Left lung (tissue), 10 donors: ENCODE measurements around the gene EVL. TPM values are rescaled to one million over a fixed set of nuclear protein-coding genes. Genes with fewer than 3 reads are reported as not detected.
"Not testable (repeated sequence)": the region's sequence is repeated elsewhere in the genome, so short reads cannot be mapped to it uniquely, and the experiment has no call there.

Experiments used
- ATAC-seq: fragments of 200-7000 bp; cut with Tn5 transposase; one replicate; pipeline ENCODE4 v1.9.1; 2020; ENCODE audit warnings: moderate library complexity
- DNase-seq, 4 donors: peaks; one replicate each; pipeline ENCODE4 v3.0.0-alpha.2; 2013 to 2020
- H3K27ac ChIP-seq, 2 donors: fragments of 200-600 bp; sonication (generic) in 1 of 2; one replicate each; pipeline versions ENCODE4 v1.5.0 to v1.8.0; 2020 to 2021
- H3K27me3 ChIP-seq, 2 donors: fragments of 200-600 bp; sonication (generic) in 1 of 2; one replicate each; pipeline versions ENCODE4 v1.5.0 to v1.8.0; 2020 to 2021
- H3K36me3 ChIP-seq, 2 donors: fragments of 200-600 bp; sonication (generic) in 1 of 2; one replicate each; pipeline versions ENCODE4 v1.5.0 to v1.8.0; 2020 to 2021
- H3K4me1 ChIP-seq, 2 donors: fragments of 200-600 bp; one replicate each; pipeline ENCODE4 v1.8.0; 2021
- H3K4me3 ChIP-seq, 2 donors: fragments of 200-600 bp; sonication (generic) in 1 of 2; one replicate each; pipeline versions ENCODE4 v1.5.0 to v1.8.0; 2020 to 2021; ENCODE audit warnings: mild to moderate bottlenecking in 1 of 2
- H3K9me3 ChIP-seq, 2 donors: fragments of 200-600 bp; sonication (generic) in 1 of 2; one replicate each; pipeline versions ENCODE4 v1.5.0 to v1.8.0; 2020 to 2021
- CTCF ChIP-seq, 2 donors: fragments of 200-600 bp; sonication (generic) in 1 of 2; IDR thresholded peaks; one replicate each; pipeline versions ENCODE4 v1.5.0 to v1.8.0; 2021; ENCODE audit warnings: antibody characterized with exemption in 2 of 2
- intact Hi-C, 2 donors: fragments of 100-400 bp; cut with DNase I; formaldehyde crosslinking; loops; one replicate each; pipeline versions ENCODE4 v1.11.2 to v1.14.2; 2022
- polyA plus RNA-seq, 6 donors: library from polyadenylated mRNA; unstranded; fragments of 120-200 nt; gene quantifications; one replicate each; pipeline ENCODE4 v1.2.1, GENCODE V29; 2013; ENCODE audit not compliant: insufficient read length in 6 of 6
- total RNA-seq, 2 donors: library from RNA; stranded (reverse); fragmentation: NEBNext Ultra II Directional; extraction: Animal tissue kit (Norgen Biotek cat#: 25700); gene quantifications; one replicate each; pipeline ENCODE4 v1.2.1, GENCODE V29; 2021
- donor health status: DM: no; HTN: yes; CAD: no.
- donor health status: DM: no; HTN: no; CAD: no.

Gene EVL
- total and polyA plus RNA-seq, 8 donors: 60.2 to 264 (median 197) TPM

DNA sequence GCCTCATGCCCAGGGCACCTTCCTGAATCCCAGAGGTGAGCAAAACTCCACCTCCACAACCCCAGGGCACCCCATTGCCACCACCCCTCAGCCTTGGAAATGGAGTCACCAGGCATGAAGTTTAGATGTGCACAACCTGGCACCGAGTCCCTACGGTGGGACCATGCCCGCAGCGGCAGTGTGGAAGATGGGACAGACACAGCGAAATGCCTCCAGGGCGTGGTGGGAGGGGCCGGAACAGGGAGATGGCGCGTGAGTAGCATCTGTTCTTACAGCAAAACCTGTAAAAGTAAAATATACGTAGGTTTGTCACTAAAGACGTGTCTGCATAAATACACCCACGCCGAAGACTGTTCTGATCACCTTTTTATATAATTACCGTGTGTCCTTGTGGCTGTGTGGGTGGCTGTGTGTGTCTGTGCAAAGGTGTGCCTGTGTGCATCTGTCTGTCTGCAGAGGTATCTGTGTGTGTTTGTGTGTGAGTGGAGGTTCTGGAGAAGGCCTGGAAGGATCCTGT lies 111.6 kb downstream of the EVL start:
- Histone ChIP-seq H3K4me3 (no peak overlapping the region), H3K9me3 (no peaks in the 10 kb centered on the region), H3K27me3 (no peaks in the 10 kb centered on the region), H3K27ac (no peak overlapping the region), H3K4me1 (no peaks in the 10 kb centered on the region), H3K36me3 (no peaks in the 10 kb centered on the region)
- DNase-seq: peak in 1 of 4 donors; percentile 66
- TF ChIP-seq CTCF (IDR thresholded peaks at IDR 0.05): no peak
- no peak for ATAC-seq
- intact Hi-C loops: no loop called here

DNA sequence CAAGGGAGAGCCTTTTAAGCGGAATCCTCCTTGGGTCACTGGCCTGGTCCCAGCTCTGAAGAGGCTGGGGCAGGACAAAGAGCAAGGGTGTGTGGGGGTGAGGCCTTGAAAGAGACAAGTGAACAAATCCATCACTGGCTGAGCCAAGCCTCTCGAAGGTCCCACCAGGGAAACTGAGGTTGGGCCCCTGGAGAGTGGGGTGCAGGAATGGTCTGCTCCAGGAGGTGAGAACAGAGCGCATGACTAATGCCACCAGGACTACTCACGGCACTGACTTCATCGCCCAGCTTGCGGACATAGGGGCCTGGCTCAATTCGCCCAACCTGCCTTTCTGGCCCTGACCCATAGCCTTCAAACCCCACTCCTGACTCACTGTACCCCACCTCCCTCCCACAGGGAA lies 113.5 kb downstream of the EVL start:
- intact Hi-C loops: no loop called here
- DNase-seq (peak in 1 of 4 donors; percentile 45), ATAC-seq (no peak)
- H3K9me3 ChIP-seq: no peaks in the 10 kb centered on the region
- H3K36me3 ChIP-seq: no peaks in the 10 kb centered on the region
- H3K27ac ChIP-seq: no peak overlapping the region
- TF ChIP-seq CTCF (IDR thresholded peaks at IDR 0.05): no peak
- H3K27me3 ChIP-seq: no peaks in the 10 kb centered on the region
- H3K4me1 ChIP-seq: no peaks in the 10 kb centered on the region
- no peak overlapping the region for H3K4me3 ChIP-seq

DNA sequence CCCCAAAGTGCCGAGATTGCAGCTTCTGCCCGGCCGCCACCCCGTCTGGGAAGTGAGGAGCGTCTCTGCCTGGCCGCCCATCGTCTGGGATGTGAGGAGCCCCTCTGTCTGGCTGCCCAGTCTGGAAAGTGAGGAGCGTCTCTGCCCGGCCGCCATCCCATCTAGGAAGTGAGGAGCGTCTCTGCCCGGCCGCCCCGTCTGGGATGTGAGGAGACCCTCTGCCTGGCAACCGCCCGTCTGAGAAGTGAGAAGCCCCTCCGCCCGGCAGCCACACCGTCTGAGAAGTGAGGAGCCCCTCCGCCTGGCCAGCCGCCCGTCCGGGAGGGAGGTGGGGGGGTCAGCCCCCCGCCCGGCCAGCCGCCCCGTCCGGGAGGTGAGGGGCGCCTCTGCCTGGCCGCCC lies 115.4 kb downstream of the EVL start:
- H3K27ac ChIP-seq, H3K4me3 ChIP-seq, H3K4me1 ChIP-seq, H3K36me3 ChIP-seq, ATAC-seq, H3K9me3 ChIP-seq, H3K27me3 ChIP-seq: not testable (repeated sequence)
- peak in 1 of 4 donors; percentile 57 for DNase-seq
- intact Hi-C loops: loop anchor here in 1 of 2 donors (10.0 kb wide), 1 partner anchor 66 kb away; no protein-coding TSS in a partner anchor

DNA sequence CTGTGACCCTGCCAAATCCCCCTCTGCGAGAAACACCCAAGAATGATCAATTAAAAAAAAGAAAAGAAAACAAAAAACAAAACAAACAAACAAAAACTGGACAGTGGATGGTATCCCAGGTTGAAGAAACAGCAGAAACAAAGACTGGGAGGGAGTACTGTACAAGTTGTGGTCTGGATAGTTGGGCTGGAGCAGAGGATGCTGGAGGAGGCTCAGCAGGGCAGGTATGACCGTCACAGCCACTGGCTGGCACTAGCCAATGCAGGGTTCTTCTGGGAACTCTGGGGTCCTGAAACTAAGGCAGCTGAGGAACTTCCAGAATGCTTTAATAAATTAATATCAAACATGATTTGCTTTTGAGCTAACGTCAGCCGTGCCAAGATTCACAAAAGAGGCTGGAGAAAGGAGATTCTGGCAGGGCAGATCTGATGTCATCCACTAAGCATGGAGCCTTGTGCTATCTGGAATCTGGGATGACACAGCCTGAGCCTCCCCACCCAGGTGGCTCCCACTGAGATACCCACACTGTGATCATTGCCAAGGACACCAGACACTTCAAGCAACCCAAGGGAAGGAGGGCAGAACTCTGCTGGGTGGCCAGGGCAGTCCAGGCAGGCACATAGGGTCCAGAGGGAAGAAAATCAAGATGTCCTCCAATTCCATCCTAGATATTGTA lies 116.8 kb downstream of the EVL start:
- intact Hi-C loops: loop anchor here in 1 of 2 donors (10.0 kb wide), 1 partner anchor 67 kb away; no protein-coding TSS in a partner anchor

DNA sequence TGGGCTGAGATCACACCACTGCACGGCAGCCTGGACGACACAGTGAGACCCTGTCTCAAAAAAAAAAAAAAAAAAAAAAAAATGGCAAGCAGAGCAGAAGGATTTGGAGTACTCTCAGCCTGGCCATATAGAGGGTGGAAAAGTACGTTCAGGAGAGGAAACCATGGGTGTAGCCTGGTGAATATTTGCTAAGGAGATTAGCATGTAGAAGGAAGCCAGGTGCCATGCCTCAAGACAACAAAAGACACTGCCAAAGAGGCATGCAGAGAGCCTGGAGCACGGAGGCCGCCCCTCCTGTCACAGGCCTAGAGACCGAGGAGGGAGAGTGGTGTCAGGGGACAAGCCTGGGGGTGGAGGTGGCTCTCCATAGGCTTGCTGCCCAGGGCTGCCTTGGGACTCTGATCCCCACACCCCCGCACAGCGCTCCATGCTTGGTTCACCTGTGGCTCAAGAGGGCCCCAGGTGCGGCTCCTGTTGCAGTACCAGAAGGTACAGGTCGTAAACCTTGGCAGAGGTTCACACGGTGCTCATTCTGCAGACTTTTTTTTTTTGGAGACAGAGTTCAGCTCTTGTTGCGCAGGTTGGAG lies 122.1 kb downstream of the EVL start:
- H3K36me3 ChIP-seq: no peaks in the 10 kb centered on the region
- H3K27ac ChIP-seq: no peak overlapping the region
- TF ChIP-seq CTCF (IDR thresholded peaks at IDR 0.05): no peak
- H3K9me3 ChIP-seq: no peaks in the 10 kb centered on the region
- ATAC-seq (peak; percentile 79), DNase-seq (peak in 1 of 4 donors; percentile 61)
- intact Hi-C loops: loop anchor here in 1 of 2 donors (10.0 kb wide), 1 partner anchor 73 kb away; no protein-coding TSS in a partner anchor
- no peaks in the 10 kb centered on the region for H3K27me3 ChIP-seq
- H3K4me1 ChIP-seq: peaks cover 4 to 9% of the 10 kb centered on the region in 2 donors
- no peak overlapping the region for H3K4me3 ChIP-seq

More for the DNA sequence above, 116.8 kb downstream of the EVL start:
- H3K36me3 ChIP-seq, DNase-seq, H3K9me3 ChIP-seq, ATAC-seq, H3K27ac ChIP-seq, H3K4me3 ChIP-seq, H3K4me1 ChIP-seq, H3K27me3 ChIP-seq: not testable (repeated sequence)

DNA sequence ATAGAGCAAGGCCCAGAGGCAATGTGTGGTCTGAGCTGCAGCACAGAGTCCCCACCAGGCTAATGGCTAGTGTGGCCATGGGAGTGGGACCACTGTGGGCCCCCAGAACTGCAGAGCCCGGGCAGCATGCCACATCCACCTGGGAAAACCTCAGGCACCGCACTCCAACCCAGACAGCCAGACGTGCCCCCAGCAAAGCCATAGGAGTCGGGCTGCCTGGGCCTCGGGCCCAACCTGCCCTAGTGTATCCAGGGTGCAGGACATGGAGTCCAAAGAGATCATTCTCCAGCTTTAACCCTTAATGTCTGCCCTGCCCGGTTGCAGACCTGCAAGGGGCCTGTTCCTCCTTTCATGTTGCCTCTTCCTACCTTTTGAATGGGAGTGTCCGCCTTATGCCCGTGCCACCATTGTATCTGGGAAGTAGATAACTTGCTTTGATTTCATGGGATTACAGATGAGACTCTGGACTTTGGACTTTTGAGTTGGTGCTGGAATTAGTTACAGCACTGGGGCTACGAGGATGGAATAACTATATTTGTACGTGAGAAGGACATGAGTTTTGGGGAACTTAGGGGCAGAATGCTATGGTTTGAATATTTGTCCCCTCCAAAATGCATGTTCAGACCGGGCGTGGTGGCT lies 123.3 kb downstream of the EVL start:
- no peak overlapping the region for H3K27ac ChIP-seq
- no peaks in the 10 kb centered on the region for H3K9me3 ChIP-seq
- H3K4me1 ChIP-seq: peaks cover 6 to 18% of the 10 kb centered on the region in 2 donors
- H3K4me3 ChIP-seq: no peak overlapping the region
- H3K36me3 ChIP-seq: no peaks in the 10 kb centered on the region
- TF ChIP-seq CTCF (IDR thresholded peaks at IDR 0.05): no peak
- ATAC-seq (no peak), DNase-seq (peak in 1 of 4 donors; percentile 58)
- intact Hi-C loops: loop anchor here in 1 of 2 donors (10.0 kb wide), 1 partner anchor 74 kb away; no protein-coding TSS in a partner anchor
- no peaks in the 10 kb centered on the region for H3K27me3 ChIP-seq
